IPS DF 6.9 (cell line): ENCODE results near the gene CCDC40.

Source experiments
- DNase-seq: peaks from one replicate; pipeline ENCODE4 v3.0.0-alpha.2; 2013; ENCODE audit warnings: low read depth, low spot score
- H3K27ac ChIP-seq: one replicate; pipeline ENCODE4 v1.5.1; 2013; ENCODE audit warnings: low read length, control low read depth
- H3K27me3 ChIP-seq: 2 replicates; pipeline ENCODE4 v1.6.1; 2013; ENCODE audit warnings: mild to moderate bottlenecking, low read length; ENCODE audit not compliant: control insufficient read depth, insufficient read depth
- H3K36me3 ChIP-seq: 2 replicates; pipeline ENCODE4 v1.6.1; 2013; ENCODE audit warnings: low read length; ENCODE audit not compliant: control insufficient read depth, insufficient read depth
- H3K4me1 ChIP-seq: 2 replicates; pipeline ENCODE4 v1.6.1; 2013; ENCODE audit warnings: low read length; ENCODE audit not compliant: control insufficient read depth, insufficient read depth
- H3K4me3 ChIP-seq: 2 replicates; pipeline ENCODE4 v1.5.1; 2013; ENCODE audit warnings: mild to moderate bottlenecking, low read length
- H3K9me3 ChIP-seq: 2 replicates; pipeline ENCODE4 v1.6.1; 2013; ENCODE audit warnings: low read length, inconsistent platforms; ENCODE audit not compliant: control insufficient read depth, insufficient read depth
- WGBS: extraction: QIAGEN DNeasy Blood & Tissue Kit; methylation state at CpG from one replicate; pipeline ENCODE4 v1.1.7; 2013; ENCODE audit warnings: mixed read lengths, missing lambda C conversion rate; ENCODE audit not compliant: insufficient read length, insufficient coverage; 5-methylcytosine and 5-hydroxymethylcytosine counted together

The CCDC40 gene

DNA sequence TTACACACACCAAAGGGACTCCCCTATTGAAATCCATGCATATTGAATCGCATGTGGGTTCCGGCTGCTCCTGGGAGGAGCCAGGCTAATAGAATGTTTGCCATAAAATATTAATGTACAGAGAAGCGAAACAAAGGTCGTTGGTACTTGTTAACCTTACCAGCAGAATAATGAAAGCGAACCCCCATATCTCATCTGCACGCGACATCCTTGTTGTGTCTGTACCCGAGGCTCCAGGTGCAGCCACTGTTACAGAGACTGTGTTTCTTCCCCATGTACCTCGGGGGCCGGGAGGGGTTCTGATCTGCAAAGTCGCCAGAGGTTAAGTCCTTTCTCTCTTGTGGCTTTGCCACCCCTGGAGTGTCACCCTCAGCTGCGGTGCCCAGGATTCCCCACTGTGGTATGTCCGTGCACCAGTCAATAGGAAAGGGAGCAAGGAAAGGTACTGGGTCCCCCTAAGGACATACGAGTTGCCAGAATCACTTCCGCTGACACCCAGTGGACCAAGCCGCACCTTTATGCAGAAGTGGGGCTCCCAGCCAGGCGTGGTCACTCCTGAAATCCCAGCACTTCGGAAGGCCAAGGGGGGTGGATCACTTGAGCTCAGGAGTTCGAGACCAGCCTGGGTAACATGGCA lies 67.1 kb downstream of the CCDC40 start:
- Histone ChIP-seq H3K4me1 (no peaks in the 10 kb centered on the region), H3K9me3 (no peaks in the 10 kb centered on the region), H3K4me3 (no peak overlapping the region), H3K36me3 (no peaks in the 10 kb centered on the region; the same call in 1 of the 2 replicates), H3K27me3 (no peaks in the 10 kb centered on the region), H3K27ac (no peak overlapping the region)
- no CpG with 5 or more reads among the region's 19 CpGs for WGBS
- no peak for DNase-seq

DNA sequence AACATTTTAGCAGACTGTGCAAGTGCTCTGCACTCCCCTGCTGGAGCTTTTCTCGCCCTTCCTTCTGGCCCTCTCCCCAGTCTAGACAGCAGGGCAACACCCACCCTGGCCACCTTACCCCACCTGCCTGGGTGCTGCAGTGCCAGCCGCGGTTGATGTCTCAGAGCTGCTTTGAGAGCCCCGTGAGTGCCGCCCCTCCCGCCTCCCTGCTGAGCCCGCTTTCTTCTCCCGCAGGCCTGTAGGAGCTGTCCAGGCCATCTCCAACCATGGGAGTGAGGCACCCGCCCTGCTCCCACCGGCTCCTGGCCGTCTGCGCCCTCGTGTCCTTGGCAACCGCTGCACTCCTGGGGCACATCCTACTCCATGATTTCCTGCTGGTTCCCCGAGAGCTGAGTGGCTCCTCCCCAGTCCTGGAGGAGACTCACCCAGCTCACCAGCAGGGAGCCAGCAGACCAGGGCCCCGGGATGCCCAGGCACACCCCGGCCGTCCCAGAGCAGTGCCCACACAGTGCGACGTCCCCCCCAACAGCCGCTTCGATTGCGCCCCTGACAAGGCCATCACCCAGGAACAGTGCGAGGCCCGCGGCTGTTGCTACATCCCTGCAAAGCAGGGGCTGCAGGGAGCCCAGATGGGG lies 68.0 kb downstream of the CCDC40 start:
- H3K4me1 ChIP-seq: no peaks in the 10 kb centered on the region
- no peak overlapping the region for H3K27ac ChIP-seq
- H3K9me3 ChIP-seq: no peaks in the 10 kb centered on the region
- H3K36me3 ChIP-seq: no peaks in the 10 kb centered on the region; the same call in 1 of the 2 replicates
- DNase-seq: no peak
- H3K4me3 ChIP-seq: no peak overlapping the region
- H3K27me3 ChIP-seq: no peaks in the 10 kb centered on the region
- no CpG with 5 or more reads among the region's 26 CpGs for WGBS

GRCh38 chr17:80104956-80105375 lies 68.5 kb downstream of the CCDC40 start:
- Histone ChIP-seq H3K4me1 (no peaks in the 10 kb centered on the region), H3K27me3 (no peaks in the 10 kb centered on the region), H3K9me3 (no peaks in the 10 kb centered on the region), H3K27ac (no peak overlapping the region), H3K36me3 (no peaks in the 10 kb centered on the region; the same call in 1 of the 2 replicates), H3K4me3 (no peak overlapping the region)
- DNase-seq: no peak
- WGBS: no CpG with 5 or more reads among the region's 18 CpGs

DNA sequence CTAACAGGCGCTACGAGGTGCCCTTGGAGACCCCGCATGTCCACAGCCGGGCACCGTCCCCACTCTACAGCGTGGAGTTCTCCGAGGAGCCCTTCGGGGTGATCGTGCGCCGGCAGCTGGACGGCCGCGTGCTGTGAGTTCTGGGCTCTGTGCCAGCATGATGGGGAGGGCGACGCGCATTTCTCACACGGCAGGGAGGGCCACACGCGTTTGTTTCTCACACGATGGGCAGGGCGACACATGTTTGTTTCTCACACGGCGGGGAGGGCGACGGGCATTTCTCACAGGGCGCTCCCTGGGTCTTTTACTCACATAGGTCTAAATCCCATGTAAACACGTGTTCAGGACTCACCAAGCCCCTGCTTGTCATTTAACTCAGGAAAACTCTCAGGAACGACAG lies 69.3 kb downstream of the CCDC40 start:
- H3K27me3 ChIP-seq: no peaks in the 10 kb centered on the region
- H3K9me3 ChIP-seq: no peaks in the 10 kb centered on the region
- H3K27ac ChIP-seq: no peak overlapping the region
- WGBS: no CpG with 5 or more reads among the region's 29 CpGs
- no peaks in the 10 kb centered on the region; the same call in 1 of the 2 replicates for H3K36me3 ChIP-seq
- H3K4me3 ChIP-seq: no peak overlapping the region
- DNase-seq: no peak
- H3K4me1 ChIP-seq: no peaks in the 10 kb centered on the region

DNA sequence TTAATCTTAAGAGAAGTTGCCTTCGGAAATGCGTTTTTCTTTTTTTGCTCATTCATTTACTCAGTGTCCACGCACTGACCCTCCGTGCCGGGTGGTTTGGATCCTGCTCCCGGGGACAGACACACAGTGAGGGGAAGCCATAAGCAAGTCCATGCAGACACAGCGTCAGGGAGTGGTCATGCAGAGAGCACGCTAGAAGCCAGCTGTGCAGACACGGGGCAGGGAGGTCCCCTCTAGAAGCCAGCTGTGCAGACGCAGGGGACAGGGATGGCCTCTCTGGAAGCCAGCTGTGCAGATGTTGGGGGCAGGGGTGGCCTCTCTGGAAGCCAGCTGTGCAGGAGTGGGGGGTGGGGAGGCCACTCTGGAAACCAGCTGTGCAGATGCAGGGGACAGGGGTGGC lies 69.7 kb downstream of the CCDC40 start:
- no CpG with 5 or more reads among the region's 10 CpGs for WGBS

GRCh38 chr17:80106751-80107150 lies 70.3 kb downstream of the CCDC40 start:
- no peak overlapping the region for H3K4me3 ChIP-seq
- H3K36me3 ChIP-seq: no peaks in the 10 kb centered on the region; the same call in 1 of the 2 replicates
- DNase-seq: no peak
- no peaks in the 10 kb centered on the region for H3K4me1 ChIP-seq
- H3K9me3 ChIP-seq: no peaks in the 10 kb centered on the region
- no peaks in the 10 kb centered on the region for H3K27me3 ChIP-seq
- no peak overlapping the region for H3K27ac ChIP-seq
- no CpG with 5 or more reads among the region's 12 CpGs for WGBS

More for the DNA sequence above, 69.7 kb downstream of the CCDC40 start:
- Histone ChIP-seq H3K27ac (no peak overlapping the region), H3K9me3 (no peaks in the 10 kb centered on the region), H3K27me3 (no peaks in the 10 kb centered on the region), H3K4me1 (no peaks in the 10 kb centered on the region), H3K4me3 (no peak overlapping the region), H3K36me3 (no peaks in the 10 kb centered on the region; the same call in 1 of the 2 replicates)
- DNase-seq: no peak

DNA sequence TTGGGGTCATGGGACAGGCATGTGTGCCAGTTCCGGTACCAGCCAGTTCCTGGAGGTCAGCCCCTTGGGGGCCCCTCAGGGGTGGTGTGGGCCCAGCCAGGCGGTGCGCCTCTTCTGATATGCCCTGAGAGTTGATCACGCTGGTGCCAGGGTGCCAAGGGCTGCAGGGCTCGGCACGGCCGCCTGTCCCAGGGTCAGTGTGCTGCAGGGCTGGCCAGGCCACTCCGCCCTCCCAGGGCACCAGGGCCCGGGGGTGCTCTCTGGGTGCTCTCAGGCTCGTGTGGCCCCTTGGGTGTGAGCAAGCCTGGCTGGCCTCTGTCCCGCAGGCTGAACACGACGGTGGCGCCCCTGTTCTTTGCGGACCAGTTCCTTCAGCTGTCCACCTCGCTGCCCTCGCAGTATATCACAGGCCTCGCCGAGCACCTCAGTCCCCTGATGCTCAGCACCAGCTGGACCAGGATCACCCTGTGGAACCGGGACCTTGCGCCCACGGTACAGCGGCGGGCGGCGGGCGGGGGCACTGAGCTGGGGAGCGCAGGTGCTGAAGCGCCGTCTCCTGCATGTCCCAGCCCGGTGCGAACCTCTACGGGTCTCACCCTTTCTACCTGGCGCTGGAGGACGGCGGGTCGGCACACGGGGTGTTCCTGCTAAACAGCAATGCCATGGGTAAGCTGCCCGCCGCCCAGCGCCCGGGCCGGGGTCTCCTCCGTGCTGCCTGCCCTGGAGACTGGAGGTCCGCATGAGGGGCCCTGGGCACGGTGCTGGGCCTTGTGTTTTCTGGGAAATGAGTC lies 71.0 kb downstream of the CCDC40 start:
- H3K9me3 ChIP-seq: no peaks in the 10 kb centered on the region
- no peak for DNase-seq
- no peak overlapping the region for H3K27ac ChIP-seq
- H3K4me1 ChIP-seq: peaks cover 2% of the 10 kb centered on the region; the same call in 1 of the 2 replicates
- WGBS: no CpG with 5 or more reads among the region's 46 CpGs
- no peak overlapping the region for H3K4me3 ChIP-seq
- no peaks in the 10 kb centered on the region; the same call in 1 of the 2 replicates for H3K36me3 ChIP-seq
- H3K27me3 ChIP-seq: no peaks in the 10 kb centered on the region

DNA sequence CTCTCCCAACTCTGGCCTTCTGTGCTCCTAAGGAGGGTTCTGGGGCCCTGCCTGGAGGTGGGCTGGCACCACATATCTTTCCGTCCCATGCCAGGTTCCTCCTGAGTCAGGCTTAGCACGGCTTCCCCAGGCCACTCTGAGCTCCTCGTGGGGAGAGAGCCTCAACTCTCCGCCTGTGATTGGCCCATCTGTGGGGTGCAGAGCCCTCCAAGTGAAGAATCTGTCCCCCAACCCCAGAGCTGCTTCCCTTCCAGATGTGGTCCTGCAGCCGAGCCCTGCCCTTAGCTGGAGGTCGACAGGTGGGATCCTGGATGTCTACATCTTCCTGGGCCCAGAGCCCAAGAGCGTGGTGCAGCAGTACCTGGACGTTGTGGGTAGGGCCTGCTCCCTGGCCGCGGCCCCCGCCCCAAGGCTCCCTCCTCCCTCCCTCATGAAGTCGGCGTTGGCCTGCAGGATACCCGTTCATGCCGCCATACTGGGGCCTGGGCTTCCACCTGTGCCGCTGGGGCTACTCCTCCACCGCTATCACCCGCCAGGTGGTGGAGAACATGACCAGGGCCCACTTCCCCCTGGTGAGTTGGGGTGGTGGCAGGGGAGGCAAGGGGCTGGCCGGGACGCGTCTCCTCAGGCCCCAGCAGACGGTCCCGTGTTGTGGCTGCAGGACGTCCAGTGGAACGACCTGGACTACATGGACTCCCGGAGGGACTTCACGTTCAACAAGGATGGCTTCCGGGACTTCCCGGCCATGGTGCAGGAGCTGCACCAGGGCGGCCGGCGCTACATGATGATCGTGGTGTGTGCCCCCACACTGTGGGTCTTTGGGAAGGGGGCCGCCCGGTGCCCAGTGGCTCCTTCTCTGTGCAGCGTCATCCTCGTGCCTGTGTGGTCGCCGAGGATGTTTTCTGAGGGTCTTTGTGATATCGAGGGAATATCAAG lies 71.9 kb downstream of the CCDC40 start:
- no peaks in the 10 kb centered on the region for H3K27me3 ChIP-seq
- WGBS: no CpG with 5 or more reads among the region's 40 CpGs
- no peak overlapping the region for H3K27ac ChIP-seq
- no peak overlapping the region for H3K4me3 ChIP-seq
- H3K36me3 ChIP-seq: no peaks in the 10 kb centered on the region; the same call in 1 of the 2 replicates
- H3K9me3 ChIP-seq: no peaks in the 10 kb centered on the region
- H3K4me1 ChIP-seq: peaks cover 7% of the 10 kb centered on the region; the same call in 1 of the 2 replicates
- DNase-seq: no peak

GRCh38 chr17:80109066-80109660 lies 72.7 kb downstream of the CCDC40 start:
- Histone ChIP-seq H3K27me3 (no peaks in the 10 kb centered on the region), H3K27ac (no peak overlapping the region), H3K36me3 (no peaks in the 10 kb centered on the region; the same call in 1 of the 2 replicates), H3K4me1 (peaks cover 9% of the 10 kb centered on the region; the same call in 1 of the 2 replicates), H3K9me3 (no peaks in the 10 kb centered on the region), H3K4me3 (no peak overlapping the region)
- WGBS: no CpG with 5 or more reads among the region's 13 CpGs
- no peak for DNase-seq
